Panc1 (cell line): Measurements from ENCODE around the gene GLB1L3. TPM values are rescaled to one million over a fixed set of nuclear protein-coding genes. Genes with fewer than 3 reads are reported as not detected.

Source experiments
- ATAC-seq: fragments of 200-7000 bp; cut with Tn5 transposase; 2 replicates; pipeline ENCODE4 v1.9.1; 2020; ENCODE audit warnings: mild to moderate bottlenecking, moderate library complexity
- BruUV-seq: library from RNA; stranded (reverse); fragments of 400-500 nt; replicated peaks from 2 replicates; lab custom pipeline; 2021; lab: Mats Ljungman, UMichigan
- CTCF ChIA-PET: fragments of 300-600 bp; sonication (Branson Sonifier 250); formaldehyde crosslinking; loops from one replicate; lab custom pipeline; 2022; ENCODE audit warnings: antibody characterized with exemption; lab: Charles Lee
- POLR2A ChIA-PET: fragments of 300-600 bp; sonication (Branson Sonifier 250); formaldehyde crosslinking; loops from one replicate; lab custom pipeline; 2022; ENCODE audit warnings: antibody characterized with exemption; lab: Charles Lee
- DNase-seq: peaks from one replicate; pipeline ENCODE4 v3.0.0-alpha.2; 2010; ENCODE audit warnings: low read depth, low spot score
- H3K27ac ChIP-seq: 2 replicates; pipeline ENCODE4 v1.5.1; 2011; ENCODE audit warnings: mild to moderate bottlenecking, low read length, inconsistent platforms
- H3K27me3 ChIP-seq: fragments of 200-500 bp; sonication (Bioruptor generic); 2 replicates; pipeline ENCODE4 v1.6.0; 2014; ENCODE audit warnings: low read length, inconsistent platforms; ENCODE audit not compliant: control insufficient read depth, insufficient read depth
- H3K36me3 ChIP-seq: fragments of 200-500 bp; sonication (Bioruptor generic); 2 replicates; pipeline ENCODE4 v1.5.1; 2014; ENCODE audit warnings: inconsistent platforms, mild to moderate bottlenecking, low read length, moderate library complexity; ENCODE audit not compliant: control insufficient read depth, insufficient read depth
- H3K4me1 ChIP-seq: 2 replicates; pipeline ENCODE4 v1.5.1; 2011; ENCODE audit warnings: inconsistent platforms, mild to moderate bottlenecking, low read length, moderate library complexity; ENCODE audit not compliant: control insufficient read depth, insufficient read depth
- H3K4me3 ChIP-seq, 2 experiments: 2 replicates each; pipeline ENCODE4 v1.5.1; 2011 to 2012; ENCODE audit warnings: low read depth in 2 of 2, low read length in 2 of 2, mild to moderate bottlenecking in 2 of 2, inconsistent platforms in 1 of 2, moderate library complexity in 1 of 2
- H3K9me3 ChIP-seq: fragments of 200-500 bp; sonication (Bioruptor generic); 2 replicates; pipeline ENCODE4 v1.5.1; 2014; ENCODE audit warnings: low read depth, mild to moderate bottlenecking, inconsistent platforms, low read length, moderate library complexity; ENCODE audit not compliant: control insufficient read depth, insufficient read depth
- CTCF ChIP-seq: fragments of 450-650 bp; IDR thresholded peaks from 2 replicates; pipeline ENCODE4 v1.5.1; 2017; ENCODE audit warnings: mild to moderate bottlenecking
- POLR2AphosphoS5 ChIP-seq: IDR thresholded peaks from 2 replicates; pipeline ENCODE4 v1.6.1; 2012; ENCODE audit warnings: mild to moderate bottlenecking, low read depth, low read length, moderate library complexity
- REST ChIP-seq, 2 experiments: IDR thresholded peaks; 2 replicates each; pipeline ENCODE4 v1.6.1; 2011 to 2012; ENCODE audit warnings: low read depth in 2 of 2, control low read depth in 1 of 2, low read length in 1 of 2, mild to moderate bottlenecking in 1 of 2, moderate library complexity in 1 of 2; ENCODE audit not compliant: insufficient read depth in 1 of 2
- SIN3A ChIP-seq: IDR thresholded peaks from 2 replicates; pipeline ENCODE4 v1.6.1; 2012; ENCODE audit warnings: low read depth, mild to moderate bottlenecking, low read length, moderate library complexity, borderline replicate concordance; ENCODE audit not compliant: insufficient read depth
- TCF7L2 ChIP-seq: IDR thresholded peaks from 2 replicates; pipeline ENCODE4 v1.6.1; 2011; ENCODE audit warnings: mild to moderate bottlenecking, low read depth, low read length, inconsistent platforms
- in situ Hi-C: cut with HindIII; loops from 2 replicates; pipeline ENCODE4 v1.10.0; 2016; ENCODE audit warnings: low sequenced_read_pairs, low pct_unique_long_range_greater_than_20kb
- intact Hi-C: fragments of 100-400 bp; cut with micrococcal nuclease; formaldehyde crosslinking; loops from one replicate; pipeline ENCODE4 v1.10.0; 2022; ENCODE audit not compliant: unreplicated experiment
- total RNA-seq: library from RNA; stranded (reverse); gene quantifications from one replicate; pipeline ENCODE4 v1.2.1, GENCODE V29; 2021; ENCODE audit not compliant: unreplicated experiment

Gene GLB1L3
- total RNA-seq, 1 experiment from 2014 or later = not detected

DNA sequence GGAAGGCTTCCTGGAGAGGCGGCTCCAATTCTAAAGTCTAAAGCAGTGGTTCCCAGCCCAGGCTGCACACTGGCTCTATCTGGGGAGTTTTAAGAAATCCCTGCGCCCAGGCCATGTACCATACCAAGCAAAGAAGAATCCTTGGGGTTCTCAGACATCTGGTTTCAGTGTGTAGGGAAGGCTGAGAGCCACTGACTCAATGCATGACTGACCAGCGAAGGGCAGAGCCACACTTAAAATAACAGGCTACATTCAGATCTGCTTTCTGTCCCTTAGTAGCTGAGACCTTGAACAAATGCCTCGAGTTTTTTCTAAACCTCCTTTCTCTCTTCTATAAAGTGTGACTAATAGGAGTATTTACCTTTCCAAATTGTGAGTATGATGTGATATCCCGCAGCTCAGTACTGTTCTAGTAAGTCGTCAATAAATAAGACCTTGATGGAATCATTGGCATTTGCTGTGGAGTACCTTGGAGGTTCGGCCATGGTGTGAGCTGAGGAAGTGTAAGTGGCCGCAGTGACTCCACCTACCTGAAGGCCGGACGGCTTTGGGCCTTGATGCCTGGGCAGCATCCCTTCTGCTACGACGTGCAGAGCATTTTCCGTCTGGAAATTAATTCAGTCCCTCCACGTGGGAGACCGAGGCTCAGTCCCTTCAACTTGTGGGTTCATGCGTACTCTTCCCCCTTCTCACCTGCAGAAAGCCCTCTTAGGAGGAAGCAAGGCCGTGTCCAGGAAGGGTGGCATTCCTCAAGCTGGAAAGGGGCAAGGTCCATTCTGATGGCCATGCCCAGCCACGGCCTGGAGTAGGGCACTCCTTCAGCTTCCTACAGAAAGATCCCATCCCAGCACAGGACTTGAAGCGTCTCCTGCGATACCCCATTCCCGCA lies 80.7 kb downstream of the GLB1L3 start:
- no peaks in the 10 kb centered on the region for H3K9me3 ChIP-seq
- in situ Hi-C loops (no loop called here), intact Hi-C loops (no loop called here)
- ChIA-PET CTCF (no interaction called here), POLR2A (no interaction called here)
- BruUV-seq = no TSS peak
- no peak overlapping the region for H3K27ac ChIP-seq
- no peaks in the 10 kb centered on the region for H3K36me3 ChIP-seq
- H3K4me3 ChIP-seq = no peak overlapping the region
- 0 out of 2 replicates have a peak, but pooled peaks cover 4% of the 10 kb centered on the region for H3K4me1 ChIP-seq
- no peaks in the 10 kb centered on the region for H3K27me3 ChIP-seq
- no peak for TF ChIP-seq SIN3A
- ATAC-seq (no peak), DNase-seq (no peak)

- no peak for TF ChIP-seq SIN3A
- no peak for TF ChIP-seq POLR2AphosphoS5
- no peak for TF ChIP-seq REST (IDR thresholded peaks at IDR 0.05; ENCODE audit: insufficient read depth in 1 of 2, low read depth in 2 of 2, low read length in 1 of 2)
- TF ChIP-seq CTCF = no peak
- TF ChIP-seq TCF7L2 = no peak
- H3K27ac ChIP-seq = no peak overlapping the region
- ChIA-PET POLR2A (no interaction called here), CTCF (no interaction called here)
- DNase-seq (no peak), ATAC-seq (no peak)
- no peaks in the 10 kb centered on the region for H3K9me3 ChIP-seq
- no TSS peak for BruUV-seq
- H3K4me3 ChIP-seq = no peak overlapping the region
- in situ Hi-C loops (no loop called here), intact Hi-C loops (no loop called here)
- H3K36me3 ChIP-seq = no peaks in the 10 kb centered on the region
- H3K4me1 ChIP-seq = 0 out of 2 replicates have a peak, but pooled peaks cover 4% of the 10 kb centered on the region
- H3K27me3 ChIP-seq = no peaks in the 10 kb centered on the region
Observed at GRCh38 chr11:134357545-134357839, 81.3 kb downstream of the GLB1L3 start.
